DOHH2 (cell line): ENCODE results near the gene ATXN7L1.

Experiments used
- EZH2phosphoT487 ChIP-seq: fragments of 200-600 bp; sonication (generic); IDR thresholded peaks from 2 replicates; pipeline ENCODE4 v1.6.1; 2017; ENCODE audit warnings: borderline replicate concordance, mild to moderate bottlenecking, antibody characterized with exemption, low read length, moderate library complexity, mixed read lengths
- TF ChIP-seq, protein P1 (sequence below): fragments of 200-600 bp; sonication (generic); IDR thresholded peaks from one replicate; pipeline ENCODE4 v1.5.1; 2014; ENCODE audit warnings: antibody characterized with exemption, mild to moderate bottlenecking, low read depth, low read length; ENCODE audit not compliant: poor library complexity, severe bottlenecking

- TF ChIP-seq, protein P1, sequence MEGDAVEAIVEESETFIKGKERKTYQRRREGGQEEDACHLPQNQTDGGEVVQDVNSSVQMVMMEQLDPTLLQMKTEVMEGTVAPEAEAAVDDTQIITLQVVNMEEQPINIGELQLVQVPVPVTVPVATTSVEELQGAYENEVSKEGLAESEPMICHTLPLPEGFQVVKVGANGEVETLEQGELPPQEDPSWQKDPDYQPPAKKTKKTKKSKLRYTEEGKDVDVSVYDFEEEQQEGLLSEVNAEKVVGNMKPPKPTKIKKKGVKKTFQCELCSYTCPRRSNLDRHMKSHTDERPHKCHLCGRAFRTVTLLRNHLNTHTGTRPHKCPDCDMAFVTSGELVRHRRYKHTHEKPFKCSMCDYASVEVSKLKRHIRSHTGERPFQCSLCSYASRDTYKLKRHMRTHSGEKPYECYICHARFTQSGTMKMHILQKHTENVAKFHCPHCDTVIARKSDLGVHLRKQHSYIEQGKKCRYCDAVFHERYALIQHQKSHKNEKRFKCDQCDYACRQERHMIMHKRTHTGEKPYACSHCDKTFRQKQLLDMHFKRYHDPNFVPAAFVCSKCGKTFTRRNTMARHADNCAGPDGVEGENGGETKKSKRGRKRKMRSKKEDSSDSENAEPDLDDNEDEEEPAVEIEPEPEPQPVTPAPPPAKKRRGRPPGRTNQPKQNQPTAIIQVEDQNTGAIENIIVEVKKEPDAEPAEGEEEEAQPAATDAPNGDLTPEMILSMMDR, result no peak
- no peak for TF ChIP-seq EZH2phosphoT487
These were observed 214.8 kb downstream of the ATXN7L1 start for GRCh38 chr7:105661625-105662024.
